ENCODE measurements around the gene AQP9. TPM values are rescaled to one million over a fixed set of nuclear protein-coding genes. Genes with fewer than 3 reads are reported as not detected.

Gene AQP9
- total RNA-seq, 2 donors from 2014 or later = 0.95 to 10.0 TPM

- H3K27me3 ChIP-seq (replicated peaks; ENCODE audit: insufficient read depth) = no peaks in the 10 kb centered on the region
- no peak for ATAC-seq (ENCODE audit: insufficient number of reproducible peaks, low FRiP score, low read depth)
- H3K4me3 ChIP-seq = no peak overlapping the region
- no peaks in the 10 kb centered on the region for H3K4me1 ChIP-seq (ENCODE audit: control insufficient read depth in 1 of 2, low read depth in 2 of 2)
- no peak for DNase-seq (ENCODE audit: low spot score)
- H3K9me3 ChIP-seq = no peaks in the 10 kb centered on the region
- H3K36me3 ChIP-seq = no peaks in the 10 kb centered on the region
- peak; percentile 12 for TF ChIP-seq CTCF (IDR thresholded peaks at IDR 0.05)
- H3K27ac ChIP-seq = no peak overlapping the region
Observed at GRCh38 chr15:58115692-58116091, 22.5 kb upstream of the AQP9 start.

GRCh38 chr15:58117619-58118018 lies 20.6 kb upstream of the AQP9 start:
- Histone ChIP-seq H3K9me3 (no peaks in the 10 kb centered on the region), H3K4me3 (no peak overlapping the region), H3K27me3 (replicated peaks; ENCODE audit: insufficient read depth) (no peaks in the 10 kb centered on the region), H3K27ac (no peak overlapping the region), H3K36me3 (no peaks in the 10 kb centered on the region), H3K4me1 (ENCODE audit: control insufficient read depth in 1 of 2, low read depth in 2 of 2) (no peaks in the 10 kb centered on the region)
- DNase-seq (ENCODE audit: low spot score) = no peak
- no peak for TF ChIP-seq CTCF (IDR thresholded peaks at IDR 0.05)
- no peak for ATAC-seq (ENCODE audit: insufficient number of reproducible peaks, low FRiP score, low read depth)

GRCh38 chr15:58118272-58118671 lies 19.9 kb upstream of the AQP9 start:
- Histone ChIP-seq H3K27ac (no peak overlapping the region), H3K27me3 (replicated peaks; ENCODE audit: insufficient read depth) (no peaks in the 10 kb centered on the region), H3K36me3 (no peaks in the 10 kb centered on the region), H3K4me1 (ENCODE audit: control insufficient read depth in 1 of 2, low read depth in 2 of 2) (no peaks in the 10 kb centered on the region), H3K9me3 (no peaks in the 10 kb centered on the region), H3K4me3 (no peak overlapping the region)
- ATAC-seq (ENCODE audit: insufficient number of reproducible peaks, low FRiP score, low read depth) (no peak), DNase-seq (ENCODE audit: low spot score) (no peak)
- no peak for TF ChIP-seq CTCF (IDR thresholded peaks at IDR 0.05)

GRCh38 chr15:58119016-58119415 lies 19.2 kb upstream of the AQP9 start:
- Histone ChIP-seq H3K4me1 (ENCODE audit: control insufficient read depth in 1 of 2, low read depth in 2 of 2) (no peaks in the 10 kb centered on the region), H3K27ac (no peak overlapping the region), H3K27me3 (replicated peaks; ENCODE audit: insufficient read depth) (no peaks in the 10 kb centered on the region), H3K9me3 (no peaks in the 10 kb centered on the region), H3K36me3 (no peaks in the 10 kb centered on the region), H3K4me3 (no peak overlapping the region)
- ATAC-seq (ENCODE audit: insufficient number of reproducible peaks, low FRiP score, low read depth) = no peak
- DNase-seq (ENCODE audit: low spot score) = no peak
- no peak for TF ChIP-seq CTCF (IDR thresholded peaks at IDR 0.05)

GRCh38 chr15:58124585-58124984 lies 13.6 kb upstream of the AQP9 start:
- Histone ChIP-seq H3K9me3 (peaks cover 3% of the 10 kb centered on the region), H3K4me3 (no peak overlapping the region), H3K27ac (no peak overlapping the region), H3K27me3 (replicated peaks; ENCODE audit: insufficient read depth) (no peaks in the 10 kb centered on the region), H3K4me1 (ENCODE audit: control insufficient read depth in 1 of 2, low read depth in 2 of 2) (no peaks in the 10 kb centered on the region), H3K36me3 (no peaks in the 10 kb centered on the region)
- no peak for TF ChIP-seq CTCF (IDR thresholded peaks at IDR 0.05)
- DNase-seq (ENCODE audit: low spot score) (no peak), ATAC-seq (ENCODE audit: insufficient number of reproducible peaks, low FRiP score, low read depth) (no peak)
